Thyroid gland (tissue), 4 donors: ENCODE results near the gene DHX16.

Experiments
- POLR2A ChIP-seq, 2 donors: fragments of 450-650 bp; IDR thresholded peaks; one replicate each; pipeline ENCODE4 v1.6.1; 2017; ENCODE audit warnings: antibody characterized with exemption in 2 of 2, mild to moderate bottlenecking in 2 of 2, moderate library complexity in 1 of 2
- TF ChIP-seq, protein P1 (sequence below), 6 experiments: fragments of 200-600 bp in 3 of 6; fragments of 450-650 bp in 3 of 6; sonication (generic) in 3 of 6; IDR thresholded peaks; one replicate each; pipeline ENCODE4 v1.5.1; 2016 to 2019; ENCODE audit warnings: antibody characterized with exemption in 6 of 6, mild to moderate bottlenecking in 2 of 6, inconsistent platforms in 1 of 6, moderate library complexity in 1 of 6

DNA sequence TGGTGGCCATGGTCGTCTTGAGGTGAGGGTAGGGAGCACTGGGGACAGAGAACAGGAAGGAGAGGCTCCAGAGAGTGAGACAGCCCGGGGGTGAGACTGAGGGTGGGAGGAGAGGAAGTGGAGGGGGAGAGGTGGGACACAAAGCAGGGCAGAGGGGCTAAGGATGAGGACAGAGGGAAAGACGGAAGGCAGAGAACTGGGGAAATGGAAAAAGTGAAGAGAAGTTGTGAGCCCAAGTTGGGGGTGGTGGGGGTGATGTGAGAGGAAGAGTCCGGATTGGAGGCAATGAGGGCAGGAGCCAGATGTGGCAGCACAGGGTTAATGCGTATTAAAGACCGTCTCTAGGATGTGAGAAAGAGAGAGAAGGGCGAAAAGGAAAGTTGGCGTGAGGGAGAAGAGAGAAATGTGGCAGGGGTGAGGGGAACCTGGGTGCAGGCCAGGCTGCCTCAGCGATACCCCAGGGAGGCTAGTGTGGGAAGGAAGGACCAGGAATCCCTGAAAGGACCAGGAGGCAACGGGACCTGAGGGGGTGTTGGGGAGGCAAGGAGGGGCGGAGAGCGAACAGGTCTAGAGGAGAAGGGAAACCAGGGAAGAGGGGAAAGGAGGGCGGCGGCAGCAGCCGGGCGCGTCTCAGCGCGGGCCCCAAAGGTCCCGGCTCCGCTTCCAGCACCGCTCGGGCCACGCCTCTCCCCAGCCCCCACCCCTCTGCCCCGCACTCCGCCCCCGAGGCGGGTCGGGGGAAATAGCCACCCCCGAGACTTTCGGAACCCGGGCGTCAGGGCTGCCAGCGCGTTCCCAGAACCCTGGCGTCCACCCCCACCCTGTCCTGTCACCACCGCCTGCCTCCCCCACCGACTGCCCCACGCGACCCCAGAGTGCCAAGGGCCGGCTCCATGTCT is 13.5 kb upstream of the DHX16 start, which contains the start of gene PPP1R18:
- TF ChIP-seq, protein P1, sequence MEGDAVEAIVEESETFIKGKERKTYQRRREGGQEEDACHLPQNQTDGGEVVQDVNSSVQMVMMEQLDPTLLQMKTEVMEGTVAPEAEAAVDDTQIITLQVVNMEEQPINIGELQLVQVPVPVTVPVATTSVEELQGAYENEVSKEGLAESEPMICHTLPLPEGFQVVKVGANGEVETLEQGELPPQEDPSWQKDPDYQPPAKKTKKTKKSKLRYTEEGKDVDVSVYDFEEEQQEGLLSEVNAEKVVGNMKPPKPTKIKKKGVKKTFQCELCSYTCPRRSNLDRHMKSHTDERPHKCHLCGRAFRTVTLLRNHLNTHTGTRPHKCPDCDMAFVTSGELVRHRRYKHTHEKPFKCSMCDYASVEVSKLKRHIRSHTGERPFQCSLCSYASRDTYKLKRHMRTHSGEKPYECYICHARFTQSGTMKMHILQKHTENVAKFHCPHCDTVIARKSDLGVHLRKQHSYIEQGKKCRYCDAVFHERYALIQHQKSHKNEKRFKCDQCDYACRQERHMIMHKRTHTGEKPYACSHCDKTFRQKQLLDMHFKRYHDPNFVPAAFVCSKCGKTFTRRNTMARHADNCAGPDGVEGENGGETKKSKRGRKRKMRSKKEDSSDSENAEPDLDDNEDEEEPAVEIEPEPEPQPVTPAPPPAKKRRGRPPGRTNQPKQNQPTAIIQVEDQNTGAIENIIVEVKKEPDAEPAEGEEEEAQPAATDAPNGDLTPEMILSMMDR (IDR thresholded peaks at IDR 0.05) = no peak
- peak in 1 of 2 donors; percentile 38 for TF ChIP-seq POLR2A (IDR thresholded peaks at IDR 0.05)
